Right lobe of liver (tissue), 4 donors: Measurements from ENCODE around the gene GOLGA1.

Source experiments
- POLR2A ChIP-seq: fragments of 450-650 bp; IDR thresholded peaks from one replicate; pipeline ENCODE4 v1.6.1; 2017; ENCODE audit warnings: antibody characterized with exemption, mild to moderate bottlenecking
- TF ChIP-seq, protein P1 (sequence below), 4 donors: fragments of 200-600 bp in 3 of 4; fragments of 450-650 bp in 1 of 4; IDR thresholded peaks; one replicate each; pipeline versions ENCODE4 v1.5.1 to v1.8.0; 2016 to 2022; ENCODE audit warnings: antibody characterized with exemption in 4 of 4, mild to moderate bottlenecking in 2 of 4
- donor health status: DM: no; HTN: no; CAD: no.
- donor health status: DM: no; HTN: no; CAD: no.
- donor health status: DM: no; HTN: yes; CAD: no.

DNA sequence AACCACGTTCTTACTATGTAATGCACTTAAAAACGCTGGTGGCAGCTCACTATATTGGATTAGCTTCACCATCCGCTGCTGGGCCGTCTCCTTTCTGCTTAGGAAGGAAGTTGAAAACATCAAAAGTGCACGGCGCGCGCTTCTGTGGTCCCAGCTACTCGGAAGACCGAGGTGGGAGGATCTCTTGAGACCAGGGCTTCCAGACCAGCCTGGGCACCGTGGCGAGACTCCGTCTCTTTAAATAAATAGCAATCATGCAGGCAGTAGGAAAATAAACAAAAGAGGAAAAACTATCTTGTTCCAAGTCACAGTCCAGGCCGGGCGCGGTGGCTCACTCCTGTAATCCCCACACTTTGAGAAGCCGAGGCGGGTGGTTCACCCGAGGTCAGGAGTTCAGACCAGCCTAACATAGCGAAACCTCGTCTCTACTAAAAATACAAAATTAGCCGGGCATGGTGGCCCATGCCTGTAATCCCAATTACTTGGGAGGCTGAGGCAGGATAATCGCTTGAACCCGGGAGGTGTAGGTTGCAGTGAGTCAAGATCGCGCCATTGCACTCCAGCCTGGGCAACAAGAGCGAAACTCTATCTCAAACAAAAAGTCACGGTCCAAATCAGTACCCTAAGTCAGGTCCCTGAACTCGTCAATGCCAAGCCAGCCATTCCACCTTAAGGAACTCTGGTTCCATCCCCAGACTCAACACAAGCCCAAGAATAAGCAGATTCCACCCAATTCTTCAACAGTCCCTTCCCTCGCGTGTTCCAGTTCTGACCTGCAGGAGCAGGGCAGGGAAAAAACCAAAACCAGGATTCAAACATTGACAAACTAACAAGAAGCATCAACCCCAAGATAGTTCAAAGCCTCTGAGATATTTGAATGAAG is 1.0 kb upstream of the GOLGA1 start:
- no peak for TF ChIP-seq POLR2A
- TF ChIP-seq, protein P1, sequence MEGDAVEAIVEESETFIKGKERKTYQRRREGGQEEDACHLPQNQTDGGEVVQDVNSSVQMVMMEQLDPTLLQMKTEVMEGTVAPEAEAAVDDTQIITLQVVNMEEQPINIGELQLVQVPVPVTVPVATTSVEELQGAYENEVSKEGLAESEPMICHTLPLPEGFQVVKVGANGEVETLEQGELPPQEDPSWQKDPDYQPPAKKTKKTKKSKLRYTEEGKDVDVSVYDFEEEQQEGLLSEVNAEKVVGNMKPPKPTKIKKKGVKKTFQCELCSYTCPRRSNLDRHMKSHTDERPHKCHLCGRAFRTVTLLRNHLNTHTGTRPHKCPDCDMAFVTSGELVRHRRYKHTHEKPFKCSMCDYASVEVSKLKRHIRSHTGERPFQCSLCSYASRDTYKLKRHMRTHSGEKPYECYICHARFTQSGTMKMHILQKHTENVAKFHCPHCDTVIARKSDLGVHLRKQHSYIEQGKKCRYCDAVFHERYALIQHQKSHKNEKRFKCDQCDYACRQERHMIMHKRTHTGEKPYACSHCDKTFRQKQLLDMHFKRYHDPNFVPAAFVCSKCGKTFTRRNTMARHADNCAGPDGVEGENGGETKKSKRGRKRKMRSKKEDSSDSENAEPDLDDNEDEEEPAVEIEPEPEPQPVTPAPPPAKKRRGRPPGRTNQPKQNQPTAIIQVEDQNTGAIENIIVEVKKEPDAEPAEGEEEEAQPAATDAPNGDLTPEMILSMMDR (IDR thresholded peaks at IDR 0.05), result no peak
